22Rv1 (cell line): ENCODE measurements around the gene SST.

Experiments
- H3K27ac ChIP-seq: fragments of 450-650 bp; 2 replicates; pipeline ENCODE4 v1.5.1; 2017
- ZFX ChIP-seq: fragments of 450-650 bp; IDR thresholded peaks from 2 replicates; pipeline ENCODE4 v1.6.1; 2017; ENCODE audit warnings: antibody characterized with exemption, borderline replicate concordance
- TF ChIP-seq, protein P1 (sequence below): fragments of 450-650 bp; IDR thresholded peaks from 2 replicates; pipeline ENCODE4 v1.5.1; 2017; ENCODE audit warnings: mild to moderate bottlenecking

Gene SST

DNA sequence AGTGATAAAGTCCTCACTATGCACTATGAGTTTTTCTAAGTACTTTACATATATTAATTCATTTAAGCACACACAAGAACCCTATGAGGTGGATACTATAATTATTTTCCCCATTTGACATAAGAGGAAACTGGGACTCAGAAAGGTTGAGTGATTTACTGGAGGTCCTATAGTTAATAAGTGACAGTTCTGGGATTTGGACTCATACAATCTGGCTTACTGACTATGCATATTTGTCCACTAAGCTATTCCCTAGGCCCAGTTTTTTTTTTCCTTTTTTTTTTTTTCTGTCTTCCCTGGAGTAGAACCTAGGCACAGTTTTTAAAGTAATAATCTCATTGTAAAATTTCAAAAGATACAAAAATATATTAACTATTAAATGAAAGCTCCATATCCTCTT, 38.5 kb upstream of the SST start:
- TF ChIP-seq, protein P1, sequence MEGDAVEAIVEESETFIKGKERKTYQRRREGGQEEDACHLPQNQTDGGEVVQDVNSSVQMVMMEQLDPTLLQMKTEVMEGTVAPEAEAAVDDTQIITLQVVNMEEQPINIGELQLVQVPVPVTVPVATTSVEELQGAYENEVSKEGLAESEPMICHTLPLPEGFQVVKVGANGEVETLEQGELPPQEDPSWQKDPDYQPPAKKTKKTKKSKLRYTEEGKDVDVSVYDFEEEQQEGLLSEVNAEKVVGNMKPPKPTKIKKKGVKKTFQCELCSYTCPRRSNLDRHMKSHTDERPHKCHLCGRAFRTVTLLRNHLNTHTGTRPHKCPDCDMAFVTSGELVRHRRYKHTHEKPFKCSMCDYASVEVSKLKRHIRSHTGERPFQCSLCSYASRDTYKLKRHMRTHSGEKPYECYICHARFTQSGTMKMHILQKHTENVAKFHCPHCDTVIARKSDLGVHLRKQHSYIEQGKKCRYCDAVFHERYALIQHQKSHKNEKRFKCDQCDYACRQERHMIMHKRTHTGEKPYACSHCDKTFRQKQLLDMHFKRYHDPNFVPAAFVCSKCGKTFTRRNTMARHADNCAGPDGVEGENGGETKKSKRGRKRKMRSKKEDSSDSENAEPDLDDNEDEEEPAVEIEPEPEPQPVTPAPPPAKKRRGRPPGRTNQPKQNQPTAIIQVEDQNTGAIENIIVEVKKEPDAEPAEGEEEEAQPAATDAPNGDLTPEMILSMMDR: no peak
- TF ChIP-seq ZFX: no peak
- no peak overlapping the region for H3K27ac ChIP-seq

DNA sequence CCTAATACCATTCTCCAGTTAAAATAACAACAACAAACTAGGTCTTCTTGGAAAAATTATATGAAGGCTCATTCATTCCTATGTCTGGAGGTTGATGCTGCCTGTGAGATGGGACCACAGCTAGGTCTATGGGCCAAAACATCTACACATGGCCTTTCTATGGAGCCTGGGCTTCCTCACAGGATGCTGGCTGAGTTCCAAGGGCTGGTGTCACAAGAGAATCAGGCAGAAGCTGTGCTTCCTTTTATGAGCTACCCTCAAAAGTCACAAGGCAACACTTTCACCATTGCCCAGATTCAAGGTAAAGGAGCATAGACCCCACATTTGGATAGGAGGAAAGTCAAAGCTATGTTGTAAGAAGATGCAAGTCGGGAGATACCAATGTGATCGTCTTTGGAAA, 36.8 kb upstream of the SST start:
- no peak for TF ChIP-seq ZFX
- TF ChIP-seq, protein P1: no peak

DNA sequence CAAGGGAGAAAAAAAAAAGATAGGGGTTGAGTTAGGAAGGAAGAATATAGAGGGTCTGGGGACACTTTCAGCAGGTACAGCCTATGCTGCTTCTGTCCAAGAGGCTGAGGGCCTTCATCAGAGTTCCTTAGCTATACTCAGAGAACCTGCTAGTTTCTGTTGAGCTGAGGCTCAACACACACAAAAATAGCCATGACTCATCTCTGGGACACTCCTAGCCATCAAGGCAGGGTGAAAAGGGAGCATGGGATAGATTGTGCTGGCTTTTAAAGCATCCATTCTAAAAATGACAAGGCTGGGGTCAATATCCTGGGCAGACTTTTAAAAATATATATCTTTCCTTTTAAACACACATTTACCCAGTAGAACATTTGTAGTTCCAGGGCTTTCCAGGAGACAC, 35.0 kb upstream of the SST start:
- H3K27ac ChIP-seq: no peak overlapping the region
- no peak for TF ChIP-seq ZFX
- TF ChIP-seq, protein P1: no peak

More for the DNA sequence above, 36.8 kb upstream of the SST start:
- no peak overlapping the region for H3K27ac ChIP-seq

DNA sequence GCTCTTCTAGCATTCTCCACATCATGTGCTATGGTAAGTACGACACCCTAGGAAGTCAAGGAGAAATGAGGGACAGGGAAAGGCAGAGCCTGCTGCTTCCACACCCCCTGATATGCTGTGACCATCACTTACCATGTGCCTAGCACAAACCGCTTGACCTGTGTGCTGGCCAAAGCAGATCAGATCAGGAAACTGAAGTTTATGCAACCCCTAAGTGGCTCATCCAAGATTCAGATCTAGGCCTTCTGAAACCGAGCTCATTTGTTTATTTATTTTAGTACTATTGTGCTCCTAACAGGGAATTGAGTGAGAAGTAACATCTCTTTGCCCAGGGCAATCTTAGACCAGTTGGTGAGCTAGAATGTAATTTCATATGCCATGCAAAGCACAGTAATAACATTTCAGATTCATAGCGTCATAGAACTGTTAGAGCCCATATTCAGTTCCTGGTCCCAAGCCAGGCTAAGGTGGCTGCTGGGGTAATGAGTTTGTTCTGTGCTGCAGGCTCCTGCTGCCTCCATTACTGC, 32.4 kb upstream of the SST start, which contains the start of gene RTP2:
TSS of gene RTP2 (minus strand) at position 51 of the 527 bp plus-strand sequence. CDS start 429 bp downstream, outside the sequence.
- TF ChIP-seq, protein P1: no peak
- no peak for TF ChIP-seq ZFX
- H3K27ac ChIP-seq: no peak within 1 kb of the TSS

DNA sequence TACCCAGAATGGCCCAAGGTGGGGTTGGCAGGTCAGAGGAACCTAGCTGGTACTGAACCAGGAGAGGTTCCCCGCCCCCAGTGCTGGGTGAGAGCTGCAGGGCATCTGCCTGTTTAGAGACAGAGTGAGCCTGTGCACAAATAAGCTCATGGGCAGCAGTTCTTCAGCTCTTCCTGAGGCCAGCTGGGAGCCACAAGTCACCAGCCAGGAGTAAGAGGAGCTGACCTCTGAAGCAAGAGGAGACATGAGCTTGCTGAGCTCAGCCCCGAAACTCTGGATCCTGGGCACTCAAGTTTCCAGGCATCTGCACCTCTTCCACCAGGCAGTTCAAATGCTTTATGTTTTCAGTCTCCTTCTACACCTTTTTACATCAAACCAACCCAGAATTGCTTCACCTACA, 30.1 kb upstream of the SST start:
- TF ChIP-seq ZFX: no peak
- TF ChIP-seq, protein P1: no peak
- no peak overlapping the region for H3K27ac ChIP-seq

DNA sequence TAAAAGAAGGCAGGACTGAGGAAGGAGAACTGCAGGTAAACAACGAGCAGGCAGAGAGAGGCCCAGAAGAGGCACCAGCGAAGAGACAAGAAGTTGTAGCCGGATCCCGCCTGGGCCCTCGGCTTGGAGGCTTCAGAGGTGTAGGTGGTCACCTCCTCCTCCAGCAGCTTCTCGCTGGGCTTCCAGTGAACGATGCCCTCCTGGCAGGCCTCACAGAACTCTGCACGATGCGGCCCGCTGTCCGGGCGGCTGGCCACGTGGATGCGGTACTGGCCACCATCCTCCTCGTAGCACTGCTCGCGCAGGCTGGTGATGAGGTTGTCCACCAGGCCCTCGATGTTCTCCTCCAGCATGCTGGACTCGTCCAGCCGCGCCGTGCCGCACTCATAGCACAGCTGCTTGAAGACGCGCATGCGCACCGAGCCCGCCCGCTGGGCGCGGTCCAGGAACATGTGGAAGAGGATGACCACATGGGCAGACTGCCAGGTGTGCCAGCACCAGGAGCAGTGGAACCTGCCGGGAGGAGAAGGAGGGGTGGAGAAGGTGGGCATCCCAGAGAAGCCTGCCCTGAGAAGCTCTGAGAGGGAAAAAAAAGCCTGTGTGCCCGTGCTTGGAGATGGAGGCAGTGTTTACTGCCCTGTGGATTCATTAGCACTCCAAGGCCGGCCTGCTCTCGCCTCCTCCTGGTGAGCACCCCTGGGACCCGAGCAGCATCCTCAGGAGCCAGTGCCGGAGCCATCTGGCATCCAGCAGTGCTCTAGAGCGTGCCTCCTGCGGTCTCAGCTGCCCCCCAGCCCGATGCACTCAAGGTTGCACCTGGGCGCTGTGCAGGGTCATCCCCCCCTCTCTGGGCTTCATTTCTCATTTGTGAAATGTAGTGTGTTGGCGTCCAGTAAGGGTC, 28.6 kb upstream of the SST start:
- TF ChIP-seq ZFX: no peak
- H3K27ac ChIP-seq: no peak overlapping the region

DNA sequence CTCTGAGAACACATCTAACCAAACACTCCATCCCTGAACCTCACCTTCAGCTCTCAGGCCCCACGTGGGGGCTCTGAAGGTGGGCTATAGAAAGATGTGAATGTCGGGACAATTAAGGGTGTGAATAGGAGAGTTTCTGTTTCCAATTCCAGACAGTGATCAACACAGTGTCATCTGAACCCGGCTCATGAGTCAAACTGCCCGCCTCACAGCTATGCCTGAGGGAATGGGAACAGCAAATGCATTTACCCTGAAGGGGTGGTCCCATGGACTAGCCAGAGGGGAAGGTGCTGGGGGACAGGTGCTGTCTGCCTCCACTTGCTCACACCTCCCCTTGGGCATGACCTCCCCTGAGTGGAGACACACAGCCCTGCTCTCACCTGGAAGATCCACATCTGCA, 25.8 kb upstream of the SST start:
- no peak overlapping the region for H3K27ac ChIP-seq
- TF ChIP-seq ZFX: no peak

DNA sequence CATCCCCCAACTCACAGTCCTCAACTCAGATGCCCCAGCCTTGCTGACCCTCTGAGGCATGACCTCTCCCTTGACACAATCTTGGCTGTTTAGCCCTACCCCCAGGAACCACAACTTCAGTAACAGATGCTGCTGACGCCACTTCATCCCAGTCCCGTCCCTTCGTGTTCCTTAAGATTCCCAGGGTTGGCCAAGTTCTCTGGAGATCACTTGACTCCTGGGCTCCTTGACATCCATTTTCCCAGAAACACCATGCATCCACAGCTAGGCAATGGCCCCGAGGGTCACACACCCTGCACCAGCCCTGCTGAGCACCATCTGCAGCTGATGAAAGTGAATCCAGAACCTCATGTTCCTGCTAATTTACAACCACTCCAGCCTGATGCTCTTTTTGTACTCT, 25.3 kb upstream of the SST start:
- no peak overlapping the region for H3K27ac ChIP-seq
- TF ChIP-seq ZFX: no peak
- TF ChIP-seq, protein P1: no peak
